ENCODE data around the gene DCTD. TPM values are rescaled to one million over a fixed set of nuclear protein-coding genes. Genes with fewer than 3 reads are reported as not detected.

Gene DCTD
- total and polyA plus RNA-seq, 2 donors (not counting 1 experiment from before 2014, with no cell fraction given) = 88.8 to 182 TPM

DNA sequence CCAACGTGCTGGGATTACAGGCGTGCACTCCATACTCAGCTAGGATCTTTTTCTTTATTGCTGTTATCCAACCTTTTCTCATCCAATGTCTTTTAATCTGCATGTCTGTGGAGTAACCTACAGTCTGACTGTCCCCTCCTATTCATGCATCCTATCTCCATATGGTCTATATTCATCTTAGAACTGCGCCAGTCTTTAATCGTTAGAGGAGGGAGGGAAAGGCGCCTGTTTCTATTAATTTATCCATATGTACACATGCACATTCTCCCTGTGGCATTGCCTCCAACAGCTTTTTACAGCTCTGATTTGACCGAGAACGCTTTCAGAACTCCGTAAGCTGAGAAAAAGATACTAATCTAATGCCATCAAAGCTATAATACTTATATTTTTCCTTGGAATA, 9.8 kb downstream of the DCTD start:
- no peak overlapping the region for H3K4me2 ChIP-seq (ENCODE audit: extremely low read depth, insufficient read depth, low read length)
- H3K4me1 ChIP-seq (ENCODE audit: control insufficient read depth, extremely low read depth, insufficient read depth, low read length) = no peaks in the 10 kb centered on the region
- DNase-seq (ENCODE audit: low read depth in 2 of 2) = no peak
- no peak overlapping the region for H3K9ac ChIP-seq (ENCODE audit: insufficient read depth, low read length)
- H2AFZ ChIP-seq (ENCODE audit: low read length) = no peak overlapping the region
- no peak overlapping the region for H3K27ac ChIP-seq (ENCODE audit: insufficient read depth, low read length)
- no peaks in the 10 kb centered on the region for H4K20me1 ChIP-seq (ENCODE audit: control insufficient read depth, extremely low read depth, insufficient read depth, low read length)
- TF ChIP-seq EZH2 (IDR thresholded peaks at IDR 0.05; ENCODE audit: low read length, missing control alignments) = no peak
- no peak for TF ChIP-seq CTCF (conservative IDR thresholded peaks at IDR 0.05 in 1 of 2, IDR thresholded peaks at IDR 0.05 in 1 of 2; ENCODE audit: low read depth in 1 of 2, low read length in 2 of 2)
- no peaks in the 10 kb centered on the region for H3K9me3 ChIP-seq (ENCODE audit: control insufficient read depth, insufficient read depth, low read depth, low read length)
- peaks cover 16% of the 10 kb centered on the region for H3K36me3 ChIP-seq (ENCODE audit: control insufficient read depth, insufficient read depth, low read length)
- no peaks in the 10 kb centered on the region for H3K27me3 ChIP-seq (ENCODE audit: control insufficient read depth, insufficient read depth, low read length)
- no peak overlapping the region for H3K4me3 ChIP-seq (replicated peaks in 1 of 4; ENCODE audit: control extremely low read depth in 1 of 4, insufficient read depth in 1 of 4, low read depth in 3 of 4, low read length in 4 of 4)
- H3K79me2 ChIP-seq (ENCODE audit: control insufficient read depth, insufficient read depth, low read length) = peaks cover 7% of the 10 kb centered on the region

DNA sequence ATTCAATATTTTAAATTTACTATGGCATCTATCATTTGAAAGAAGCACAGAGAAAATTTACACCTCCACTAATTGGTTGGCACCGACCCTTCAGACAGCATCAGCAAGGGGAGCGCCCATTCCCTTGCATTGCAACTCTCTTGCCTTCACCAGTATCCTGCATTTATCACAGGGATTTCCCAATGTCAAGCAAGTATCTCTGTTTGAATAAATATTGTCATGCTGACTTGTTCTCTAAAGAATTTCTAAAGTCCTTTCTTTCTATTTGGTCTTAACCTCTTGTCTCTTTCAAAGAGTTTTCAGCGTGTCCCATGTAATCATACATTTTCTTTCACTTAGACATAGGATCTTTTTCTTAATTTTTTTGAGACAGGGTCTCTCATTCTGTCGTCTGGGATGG, 10.4 kb downstream of the DCTD start:
- Histone ChIP-seq H4K20me1 (ENCODE audit: control insufficient read depth, extremely low read depth, insufficient read depth, low read length) (no peaks in the 10 kb centered on the region), H3K79me2 (ENCODE audit: control insufficient read depth, insufficient read depth, low read length) (peaks cover 7% of the 10 kb centered on the region), H3K9ac (ENCODE audit: insufficient read depth, low read length) (no peak overlapping the region), H3K27ac (ENCODE audit: insufficient read depth, low read length) (no peak overlapping the region), H3K4me1 (ENCODE audit: control insufficient read depth, extremely low read depth, insufficient read depth, low read length) (no peaks in the 10 kb centered on the region), H3K9me3 (ENCODE audit: control insufficient read depth, insufficient read depth, low read depth, low read length) (no peaks in the 10 kb centered on the region), H3K27me3 (ENCODE audit: control insufficient read depth, insufficient read depth, low read length) (no peaks in the 10 kb centered on the region), H3K4me3 (replicated peaks in 1 of 4; ENCODE audit: control extremely low read depth in 1 of 4, insufficient read depth in 1 of 4, low read depth in 3 of 4, low read length in 4 of 4) (no peak overlapping the region), H3K4me2 (ENCODE audit: extremely low read depth, insufficient read depth, low read length) (no peak overlapping the region), H2AFZ (ENCODE audit: low read length) (no peak overlapping the region), H3K36me3 (ENCODE audit: control insufficient read depth, insufficient read depth, low read length) (peaks cover 17% of the 10 kb centered on the region)
- TF ChIP-seq CTCF (conservative IDR thresholded peaks at IDR 0.05 in 1 of 2, IDR thresholded peaks at IDR 0.05 in 1 of 2; ENCODE audit: low read depth in 1 of 2, low read length in 2 of 2) (no peak), EZH2 (IDR thresholded peaks at IDR 0.05; ENCODE audit: low read length, missing control alignments) (no peak)
- no peak for DNase-seq (ENCODE audit: low read depth in 2 of 2)

DNA sequence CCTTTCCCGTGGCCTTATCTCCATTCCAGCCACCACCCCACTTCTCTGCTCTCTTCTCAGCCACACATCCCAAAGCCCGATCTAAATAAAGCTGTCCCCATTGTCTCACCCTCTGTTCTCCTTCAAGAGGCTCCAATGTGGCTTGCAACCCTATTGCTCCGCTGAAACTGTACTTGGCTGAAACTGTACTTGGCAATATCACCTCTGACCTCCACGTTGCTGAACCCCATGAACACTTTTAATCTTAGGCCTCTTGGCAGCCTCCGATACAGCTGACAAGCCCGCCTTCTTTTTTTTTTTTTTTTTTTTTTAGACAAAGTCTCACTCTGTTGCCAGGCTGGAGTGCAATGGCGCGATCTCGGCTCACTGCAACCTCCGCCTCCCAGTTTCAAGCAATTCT, 12.1 kb downstream of the DCTD start:
- Histone ChIP-seq H3K36me3 (ENCODE audit: control insufficient read depth, insufficient read depth, low read length) (peaks cover 21% of the 10 kb centered on the region), H3K27me3 (ENCODE audit: control insufficient read depth, insufficient read depth, low read length) (no peaks in the 10 kb centered on the region), H3K9ac (ENCODE audit: insufficient read depth, low read length) (no peak overlapping the region), H3K9me3 (ENCODE audit: control insufficient read depth, insufficient read depth, low read depth, low read length) (no peaks in the 10 kb centered on the region), H3K27ac (ENCODE audit: insufficient read depth, low read length) (no peak overlapping the region), H3K79me2 (ENCODE audit: control insufficient read depth, insufficient read depth, low read length) (peaks cover 6% of the 10 kb centered on the region), H3K4me3 (replicated peaks in 1 of 4; ENCODE audit: control extremely low read depth in 1 of 4, insufficient read depth in 1 of 4, low read depth in 3 of 4, low read length in 4 of 4) (no peak overlapping the region), H3K4me2 (ENCODE audit: extremely low read depth, insufficient read depth, low read length) (no peak overlapping the region), H2AFZ (ENCODE audit: low read length) (no peak overlapping the region), H4K20me1 (ENCODE audit: control insufficient read depth, extremely low read depth, insufficient read depth, low read length) (no peaks in the 10 kb centered on the region), H3K4me1 (ENCODE audit: control insufficient read depth, extremely low read depth, insufficient read depth, low read length) (no peaks in the 10 kb centered on the region)
- TF ChIP-seq CTCF (conservative IDR thresholded peaks at IDR 0.05 in 1 of 2, IDR thresholded peaks at IDR 0.05 in 1 of 2; ENCODE audit: low read depth in 1 of 2, low read length in 2 of 2) (no peak), EZH2 (IDR thresholded peaks at IDR 0.05; ENCODE audit: low read length, missing control alignments) (no peak)
- no peak for DNase-seq (ENCODE audit: low read depth in 2 of 2)

Data from fibroblast of lung (primary cell).